HepG2 (cell line): ENCODE measurements around the gene ST8SIA4. TPM values are rescaled to one million over a fixed set of nuclear protein-coding genes. Genes with fewer than 3 reads are reported as not detected.

Experiments used
- ATAC-seq: fragments of 200-7000 bp; cut with Tn5 transposase; 3 replicates; pipeline ENCODE4 v1.9.1; 2020; ENCODE audit warnings: mild to moderate bottlenecking, moderate library complexity
- BruUV-seq: library from RNA; stranded (reverse); fragments of 400-500 nt; replicated peaks from 2 replicates; lab custom pipeline; 2021; lab: Mats Ljungman, UMichigan
- CTCF ChIA-PET: fragments of 300-600 bp; formaldehyde crosslinking; extraction: SDS; loops from one replicate; lab custom pipeline; 2021; ENCODE audit warnings: low total read pairs, inconsistent platforms, low intra/inter-chr PET ratio; lab: Yijun Ruan, JAX
- POLR2A ChIA-PET: fragments of 350-600 bp; sonication (Branson Sonifier 250); formaldehyde crosslinking; loops from one replicate; lab custom pipeline; 2020; ENCODE audit warnings: antibody characterized with exemption, inconsistent platforms; lab: Yijun Ruan, JAX
- DNase-seq: peaks from one replicate; pipeline ENCODE4 v3.0.0-alpha.2; 2015; ENCODE audit warnings: low spot score
- FAIRE-seq: peaks from 3 replicates; lab custom pipeline; 2011; peaks lifted over from hg19 to GRCh38; lab: Jason Lieb, UNC
- H2AFZ ChIP-seq: one replicate; pipeline ENCODE4 v1.6.1; 2011; ENCODE audit warnings: low read length, inconsistent platforms
- H3K27ac ChIP-seq: fragments of 300-600 bp; 3 replicates; pipeline ENCODE4 v1.8.0; 2011; ENCODE audit warnings: mixed run types, mild to moderate bottlenecking, mixed read lengths, low read length, inconsistent platforms; ENCODE audit not compliant: insufficient read depth; ENCODE audit errors: extremely low read length
- H3K27me3 ChIP-seq, 2 experiments: fragments of 200-600 bp in 1 of 2; 2 replicates in 1 of 2; 3 replicates in 1 of 2; pipeline versions ENCODE4 v1.6.0 to v1.8.0; 2011; ENCODE audit warnings: low read length in 2 of 2, mild to moderate bottlenecking in 2 of 2, moderate library complexity in 2 of 2, inconsistent platforms in 1 of 2; ENCODE audit not compliant: insufficient read depth in 2 of 2, control insufficient read depth in 1 of 2
- H3K36me3 ChIP-seq, 2 experiments: fragments of 200-600 bp in 1 of 2; replicated peaks in 1 of 2; 2 replicates in 1 of 2; 3 replicates in 1 of 2; pipeline versions ENCODE4 v1.5.1 to v1.8.0; 2011; ENCODE audit warnings: low read length in 2 of 2, inconsistent platforms in 1 of 2; ENCODE audit not compliant: insufficient read depth in 2 of 2, control insufficient read depth in 1 of 2
- H3K4me1 ChIP-seq: 2 replicates; pipeline ENCODE4 v1.5.1; 2012; ENCODE audit warnings: low read length, inconsistent platforms; ENCODE audit not compliant: insufficient read depth
- H3K4me2 ChIP-seq: 2 replicates; pipeline ENCODE4 v1.6.0; 2011; ENCODE audit warnings: low read depth, low read length, inconsistent platforms
- H3K4me3 ChIP-seq, 3 experiments: fragments of 200-600 bp in 1 of 3; sonication (generic), shearing (Covaris generic) in 1 of 3; replicated peaks in 1 of 3; 2 replicates each; pipeline ENCODE4 v1.5.1; 2011 to 2016; ENCODE audit warnings: low read length in 3 of 3, inconsistent platforms in 2 of 3, low read depth in 2 of 3, mild to moderate bottlenecking in 2 of 3, control low read depth in 1 of 3, mixed read lengths in 1 of 3; ENCODE audit not compliant: insufficient read depth in 1 of 3
- H3K79me2 ChIP-seq: one replicate; pipeline ENCODE4 v1.6.1; 2011; ENCODE audit warnings: low read length, inconsistent platforms; ENCODE audit not compliant: insufficient read depth
- H3K9ac ChIP-seq: 2 replicates; pipeline ENCODE4 v1.6.0; 2011; ENCODE audit warnings: mild to moderate bottlenecking, low read depth, low read length, inconsistent platforms; ENCODE audit not compliant: insufficient read depth
- H3K9me3 ChIP-seq: 2 replicates; pipeline ENCODE4 v1.5.1; 2012; ENCODE audit warnings: mild to moderate bottlenecking, low read length
- H4K20me1 ChIP-seq: 2 replicates; pipeline ENCODE4 v1.6.0; 2011; ENCODE audit warnings: inconsistent platforms, mild to moderate bottlenecking, low read length, moderate library complexity; ENCODE audit not compliant: insufficient read depth
- AGO1 ChIP-seq: fragments of 200-400 bp; formaldehyde crosslinking; IDR thresholded peaks from 2 replicates; pipeline ENCODE4 v1.6.1; 2017; ENCODE audit warnings: mild to moderate bottlenecking, low read depth, low read length, moderate library complexity; ENCODE audit not compliant: poor library complexity, severe bottlenecking
- AKAP8 ChIP-seq: sonication (generic); formaldehyde crosslinking; IDR thresholded peaks from 2 replicates; pipeline ENCODE4 v1.5.1; 2020; ENCODE audit warnings: mild to moderate bottlenecking, missing genetic modification reagents
- ATF4 ChIP-seq, 2 experiments: fragments of 450-650 bp in 1 of 2; sonication (generic) in 1 of 2; formaldehyde crosslinking; IDR thresholded peaks; 2 replicates each; pipeline versions ENCODE4 v1.5.0 to v1.8.0; 2020 to 2022; ENCODE audit warnings: mild to moderate bottlenecking in 1 of 2, missing genetic modification reagents in 1 of 2
- CBX2 ChIP-seq, 2 experiments: fragments of 200-600 bp in 1 of 2; sonication (generic); formaldehyde crosslinking in 1 of 2; IDR thresholded peaks; 2 replicates each; pipeline versions ENCODE4 v1.7.0 to v1.8.1; 2018 to 2022; ENCODE audit warnings: low read depth in 2 of 2, low read length in 1 of 2, mild to moderate bottlenecking in 1 of 2, missing genetic modification reagents in 1 of 2
- CBX5 ChIP-seq: sonication (generic); formaldehyde crosslinking; IDR thresholded peaks from 2 replicates; pipeline ENCODE4 v1.4.0; 2020; ENCODE audit warnings: missing genetic modification reagents, borderline replicate concordance
- MED1 ChIP-seq: sonication (generic); formaldehyde crosslinking; IDR thresholded peaks from 2 replicates; pipeline ENCODE4 v1.4.0; 2020; ENCODE audit warnings: missing genetic modification reagents
- MEF2D ChIP-seq: sonication (generic); formaldehyde crosslinking; IDR thresholded peaks from 2 replicates; pipeline ENCODE4 v1.5.1; 2020; ENCODE audit warnings: mild to moderate bottlenecking, missing genetic modification reagents
- NFYB ChIP-seq: sonication (generic); formaldehyde crosslinking; IDR thresholded peaks from 2 replicates; pipeline ENCODE4 v1.4.0; 2020; ENCODE audit warnings: missing genetic modification reagents
- NPAS2 ChIP-seq: sonication (generic); formaldehyde crosslinking; IDR thresholded peaks from 2 replicates; pipeline ENCODE4 v1.8.0; 2022; ENCODE audit warnings: mild to moderate bottlenecking, missing genetic modification reagents, borderline replicate concordance
- PAF1 ChIP-seq: IDR thresholded peaks from 2 replicates; pipeline ENCODE4 v1.6.1; 2016; ENCODE audit warnings: missing genetic modification reagents, missing compliant biosample characterization
- REPIN1 ChIP-seq: sonication (generic); formaldehyde crosslinking; IDR thresholded peaks from 2 replicates; pipeline ENCODE4 v1.8.0; 2022; ENCODE audit warnings: missing genetic modification reagents, low read depth, mild to moderate bottlenecking, borderline replicate concordance
- RFX1 ChIP-seq: fragments of 450-650 bp; IDR thresholded peaks from 2 replicates; pipeline ENCODE4 v1.6.1; 2017
- SETDB1 ChIP-seq: sonication (generic); formaldehyde crosslinking; IDR thresholded peaks from 2 replicates; pipeline ENCODE4 v1.5.1; 2020; ENCODE audit warnings: missing genetic modification reagents, mild to moderate bottlenecking, borderline replicate concordance
- SIX4 ChIP-seq: sonication (generic); formaldehyde crosslinking; IDR thresholded peaks from 2 replicates; pipeline ENCODE4 v1.4.0; 2020; ENCODE audit warnings: missing genetic modification reagents
- SP2 ChIP-seq: sonication (generic); formaldehyde crosslinking; IDR thresholded peaks from 2 replicates; pipeline ENCODE4 v1.5.1; 2020; ENCODE audit warnings: mild to moderate bottlenecking, missing genetic modification reagents
- ZNF17 ChIP-seq: sonication (generic); formaldehyde crosslinking; IDR thresholded peaks from 2 replicates; pipeline ENCODE4 v1.5.0; 2020; ENCODE audit warnings: mild to moderate bottlenecking, missing genetic modification reagents
- ZNF710 ChIP-seq: sonication (generic); formaldehyde crosslinking; IDR thresholded peaks from 2 replicates; pipeline ENCODE4 v1.5.0; 2020; ENCODE audit warnings: mild to moderate bottlenecking, missing genetic modification reagents, borderline replicate concordance
- WGBS: methylation state at CpG from one replicate; pipeline ENCODE4 v1.1.6; 2017; ENCODE audit warnings: low lambda C conversion rate; 5-methylcytosine and 5-hydroxymethylcytosine counted together
- in situ Hi-C: cut with HindIII; loops from 2 replicates; pipeline ENCODE4 v1.10.0; 2017; ENCODE audit warnings: low pct_unique_long_range_greater_than_20kb; ENCODE audit not compliant: extremely low pct_ligation_motif_present
- intact Hi-C: fragments of 100-400 bp; cut with micrococcal nuclease; formaldehyde crosslinking; loops from one replicate; pipeline ENCODE4 v1.10.0; 2022; ENCODE audit not compliant: unreplicated experiment
- polyA plus RNA-seq, 8 experiments: library from polyadenylated mRNA; depleted of rRNA in 3 of 8; stranded (reverse) in 7 of 8; unstranded in 1 of 8; fragments of >200 nt; fragmentation: Illumina TruSeq in 4 of 8; extraction: Trizol in 4 of 8; gene quantifications; 2 replicates each; pipeline versions ENCODE4 v1.2.1 to v1.2.3, GENCODE V29; 2011 to 2016; ENCODE audit warnings: low read depth in 4 of 8, missing spikeins in 1 of 8, mixed read lengths in 1 of 8; ENCODE audit not compliant: insufficient read depth in 1 of 8
- total RNA-seq, 5 experiments: library from RNA; depleted of rRNA; stranded (reverse); fragments of >200 nt; fragmentation: Illumina TruSeq; extraction: Trizol; gene quantifications; 2 replicates each; pipeline ENCODE4 v1.2.3, GENCODE V29; 2016; ENCODE audit warnings: low read depth in 1 of 5

The ST8SIA4 gene
- total and polyA plus RNA-seq, 2 of the 13 experiments (the other 11 are each of a cell fraction or from before 2014, with no cell fraction given) = not detected

- TF ChIP-seq CBX2 (IDR thresholded peaks at IDR 0.05; ENCODE audit: low read depth, low read length) (no peak), CBX2 (CRISPR knock-in tag; IDR thresholded peaks at IDR 0.05; ENCODE audit: low read depth) (no peak), MEF2D (no peak), ZNF17 (no peak), RFX1 (no peak), AGO1 (no peak), NFYB (CRISPR knock-in tag) (no peak)
These were observed 127.6 kb downstream of the ST8SIA4 start (continued) for GRCh38 chr5:100775533-100775855.

GRCh38 chr5:100772548-100772947, 130.5 kb downstream of the ST8SIA4 start:
- H3K9me3 ChIP-seq = no peaks in the 10 kb centered on the region
- H3K27ac ChIP-seq = no peak overlapping the region
- ATAC-seq (no peak), DNase-seq (no peak), FAIRE-seq (no peak)
- intact Hi-C loops (loop anchor here (5.0 kb wide), 1 partner anchor 905 kb away; no protein-coding TSS in a partner anchor), in situ Hi-C loops (no loop called here)
- H3K9ac ChIP-seq = no peak overlapping the region
- POLR2A ChIA-PET = no interaction called here
- H3K4me3 ChIP-seq = no peak overlapping the region
- H4K20me1 ChIP-seq = no peaks in the 10 kb centered on the region
- 4% methylated on average over 2 of the region's 2 CpGs for WGBS
- CTCF ChIA-PET = no interaction called here
- no TSS peak for BruUV-seq
- TF ChIP-seq NPAS2 (CRISPR knock-in tag) (no peak), AKAP8 (CRISPR knock-in tag) (no peak)
- H3K4me1 ChIP-seq = no peaks in the 10 kb centered on the region
- H3K79me2 ChIP-seq = no peaks in the 10 kb centered on the region
- no peaks in the 10 kb centered on the region for H3K27me3 ChIP-seq
- H2AFZ ChIP-seq = no peak overlapping the region
- no peak overlapping the region for H3K4me2 ChIP-seq
- H3K36me3 ChIP-seq = no peaks in the 10 kb centered on the region

GRCh38 chr5:100772006-100772405, 131.1 kb downstream of the ST8SIA4 start:
- Histone ChIP-seq H4K20me1 (no peaks in the 10 kb centered on the region), H2AFZ (no peak overlapping the region), H3K27me3 (no peaks in the 10 kb centered on the region), H3K27ac (no peak overlapping the region), H3K9me3 (no peaks in the 10 kb centered on the region), H3K9ac (no peak overlapping the region), H3K4me2 (no peak overlapping the region), H3K4me3 (no peak overlapping the region), H3K4me1 (no peaks in the 10 kb centered on the region), H3K79me2 (no peaks in the 10 kb centered on the region), H3K36me3 (no peaks in the 10 kb centered on the region)
- FAIRE-seq = no peak
- ChIA-PET POLR2A (no interaction called here), CTCF (no interaction called here)
- no peak for ATAC-seq
- 0% methylated on average over 3 of the region's 3 CpGs for WGBS
- intact Hi-C loops (loop anchor here (5.0 kb wide), 1 partner anchor 905 kb away; no protein-coding TSS in a partner anchor), in situ Hi-C loops (no loop called here)
- no peak for DNase-seq
- BruUV-seq = no TSS peak
- TF ChIP-seq SP2 = no peak
- no peak for TF ChIP-seq ATF4 (CRISPR knock-in tag; IDR thresholded peaks at IDR 0.05)
- no peak for TF ChIP-seq PAF1
- no peak for TF ChIP-seq ZNF710 (CRISPR knock-in tag)
- TF ChIP-seq CBX5 (CRISPR knock-in tag) = no peak
- TF ChIP-seq SETDB1 = no peak
- TF ChIP-seq MED1 = no peak
- no peak for TF ChIP-seq REPIN1 (CRISPR knock-in tag)
- TF ChIP-seq SIX4 (CRISPR knock-in tag) = no peak
